Liver (tissue), 9 donors: ENCODE measurements around the gene SLC7A4. TPM values are rescaled to one million over a fixed set of nuclear protein-coding genes. Genes with fewer than 3 reads are reported as not detected.
"Not testable (repeated sequence)": the region's sequence is repeated elsewhere in the genome, so short reads cannot be mapped to it uniquely, and the experiment has no call there.

Source experiments
- DNase-seq: peaks from one replicate; pipeline ENCODE4 v3.0.0-alpha.2; 2017; ENCODE audit warnings: low spot score
- H3K27ac ChIP-seq, 2 donors: one replicate each; pipeline ENCODE4 v1.7.0; 2013; ENCODE audit warnings: inconsistent platforms in 2 of 2, low read length in 2 of 2, control low read depth in 1 of 2, low read depth in 1 of 2, mild to moderate bottlenecking in 1 of 2
- H3K27me3 ChIP-seq, 4 donors: one replicate each; pipeline versions ENCODE4 v1.6.1 to v1.7.0; 2013; ENCODE audit warnings: low read length in 3 of 4, inconsistent platforms in 1 of 4, mild to moderate bottlenecking in 1 of 4, moderate library complexity in 1 of 4; ENCODE audit not compliant: control insufficient read depth in 4 of 4, insufficient read depth in 4 of 4
- H3K36me3 ChIP-seq, 4 donors: one replicate each; pipeline versions ENCODE4 v1.6.1 to v1.7.0; 2013; ENCODE audit warnings: low read length in 3 of 4, mild to moderate bottlenecking in 3 of 4, low read depth in 1 of 4, moderate library complexity in 1 of 4; ENCODE audit not compliant: control insufficient read depth in 4 of 4, insufficient read depth in 3 of 4
- H3K4me1 ChIP-seq, 4 donors: one replicate each; pipeline versions ENCODE4 v1.6.1 to v1.7.0; 2013; ENCODE audit warnings: low read length in 3 of 4, mild to moderate bottlenecking in 3 of 4, moderate library complexity in 1 of 4; ENCODE audit not compliant: control insufficient read depth in 4 of 4, insufficient read depth in 4 of 4
- H3K4me3 ChIP-seq, 3 donors: one replicate each; pipeline versions ENCODE4 v1.6.1 to v1.7.0; 2013; ENCODE audit warnings: low read length in 3 of 3, control low read depth in 1 of 3, low read depth in 1 of 3, mild to moderate bottlenecking in 1 of 3
- H3K9ac ChIP-seq, 2 donors: one replicate each; pipeline ENCODE4 v1.7.0; 2013; ENCODE audit warnings: low read length in 2 of 2, mild to moderate bottlenecking in 2 of 2, moderate library complexity in 2 of 2, control low read depth in 1 of 2, low read depth in 1 of 2
- H3K9me3 ChIP-seq, 4 donors: one replicate each; pipeline versions ENCODE4 v1.6.1 to v1.7.0; 2013; ENCODE audit warnings: low read length in 3 of 4; ENCODE audit not compliant: control insufficient read depth in 4 of 4
- FOXA1 ChIP-seq: IDR thresholded peaks from 2 replicates; pipeline ENCODE4 v1.6.1; 2016; ENCODE audit warnings: antibody characterized with exemption
- FOXA2 ChIP-seq: IDR thresholded peaks from 2 replicates; pipeline ENCODE4 v1.6.1; 2016; ENCODE audit warnings: antibody characterized with exemption
- JUND ChIP-seq, 2 donors: IDR thresholded peaks; 2 replicates each; pipeline ENCODE4 v1.6.1; 2016; ENCODE audit warnings: antibody characterized with exemption in 2 of 2
- REST ChIP-seq: IDR thresholded peaks from 2 replicates; pipeline ENCODE4 v1.6.1; 2016; ENCODE audit warnings: antibody characterized with exemption, mild to moderate bottlenecking
- TAF1 ChIP-seq: conservative IDR thresholded peaks from 2 replicates; pipeline ENCODE4 v1.6.1; 2016; ENCODE audit warnings: antibody characterized with exemption, mild to moderate bottlenecking
- WGBS: extraction: QIAGEN DNeasy Blood & Tissue Kit; methylation state at CpG from one replicate; pipeline ENCODE4 v1.1.7; 2013; 5-methylcytosine and 5-hydroxymethylcytosine counted together
- polyA plus RNA-seq, 2 donors: library from polyadenylated mRNA; stranded (reverse) in 1 of 2; unstranded in 1 of 2; fragments of 200-250 nt in 1 of 2; fragments of >200 nt in 1 of 2; fragmentation: Nextera tagmentation in 1 of 2; extraction: Ambion mirVana in 1 of 2; gene quantifications; one replicate each; pipeline versions ENCODE4 v1.2.1 to v1.2.3, GENCODE V29; 2013 to 2015
- total RNA-seq, 2 donors: library from RNA; depleted of rRNA; stranded (reverse); fragments of >200 nt; gene quantifications; one replicate each; pipeline ENCODE4 v1.2.3, GENCODE V29; 2014
- TF ChIP-seq, protein P1 (sequence below): fragments of 150-350 bp; IDR thresholded peaks from 2 replicates; pipeline ENCODE4 v1.5.1; 2017; ENCODE audit warnings: improper control_type of control experiment, low read depth, low read length; ENCODE audit not compliant: missing input control
- donor health status: healthy.
- donor health status: healthy.
- donor health status: healthy.
- donor health status: healthy.
- donor health status: healthy.

SLC7A4 gene
- total and polyA plus RNA-seq, 4 donors: 0.11 to 0.67 (median 0.33) TPM

GRCh38 chr22:21067075-21067900 lies 34.9 kb upstream of the SLC7A4 start:
- WGBS: 93% methylated on average over 28 of the region's 28 CpGs

GRCh38 chr22:21064917-21065864 lies 32.8 kb upstream of the SLC7A4 start:
- H3K27ac ChIP-seq: no peak overlapping the region
- H3K4me1 ChIP-seq: no peaks in the 10 kb centered on the region
- H3K36me3 ChIP-seq: no peaks in the 10 kb centered on the region
- H3K9ac ChIP-seq: no peak overlapping the region
- no peak overlapping the region for H3K4me3 ChIP-seq
- H3K9me3 ChIP-seq: no peaks in the 10 kb centered on the region
- DNase-seq: no peak
- 74% methylated on average over 13 of the region's 13 CpGs for WGBS
- no peaks in the 10 kb centered on the region for H3K27me3 ChIP-seq
- TF ChIP-seq, protein P1, sequence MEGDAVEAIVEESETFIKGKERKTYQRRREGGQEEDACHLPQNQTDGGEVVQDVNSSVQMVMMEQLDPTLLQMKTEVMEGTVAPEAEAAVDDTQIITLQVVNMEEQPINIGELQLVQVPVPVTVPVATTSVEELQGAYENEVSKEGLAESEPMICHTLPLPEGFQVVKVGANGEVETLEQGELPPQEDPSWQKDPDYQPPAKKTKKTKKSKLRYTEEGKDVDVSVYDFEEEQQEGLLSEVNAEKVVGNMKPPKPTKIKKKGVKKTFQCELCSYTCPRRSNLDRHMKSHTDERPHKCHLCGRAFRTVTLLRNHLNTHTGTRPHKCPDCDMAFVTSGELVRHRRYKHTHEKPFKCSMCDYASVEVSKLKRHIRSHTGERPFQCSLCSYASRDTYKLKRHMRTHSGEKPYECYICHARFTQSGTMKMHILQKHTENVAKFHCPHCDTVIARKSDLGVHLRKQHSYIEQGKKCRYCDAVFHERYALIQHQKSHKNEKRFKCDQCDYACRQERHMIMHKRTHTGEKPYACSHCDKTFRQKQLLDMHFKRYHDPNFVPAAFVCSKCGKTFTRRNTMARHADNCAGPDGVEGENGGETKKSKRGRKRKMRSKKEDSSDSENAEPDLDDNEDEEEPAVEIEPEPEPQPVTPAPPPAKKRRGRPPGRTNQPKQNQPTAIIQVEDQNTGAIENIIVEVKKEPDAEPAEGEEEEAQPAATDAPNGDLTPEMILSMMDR: no peak
- TF ChIP-seq FOXA1: no peak
- TF ChIP-seq FOXA2: no peak
- no peak for TF ChIP-seq TAF1
- TF ChIP-seq JUND (IDR thresholded peaks at IDR 0.05): no peak

More at GRCh38 chr22:21067075-21067900, 34.9 kb upstream of the SLC7A4 start:
- no peak overlapping the region for H3K4me3 ChIP-seq
- H3K4me1 ChIP-seq: no peaks in the 10 kb centered on the region
- H3K27me3 ChIP-seq: no peaks in the 10 kb centered on the region
- H3K9me3 ChIP-seq: no peaks in the 10 kb centered on the region
- H3K9ac ChIP-seq: no peak overlapping the region
- H3K36me3 ChIP-seq: no peaks in the 10 kb centered on the region
- TF ChIP-seq REST (no peak), JUND (IDR thresholded peaks at IDR 0.05) (no peak)
- H3K27ac ChIP-seq: no peak overlapping the region
- no peak for DNase-seq

GRCh38 chr22:21064425-21064824 lies 32.1 kb upstream of the SLC7A4 start:
- not testable (repeated sequence) for H3K9me3 ChIP-seq, H3K36me3 ChIP-seq, H3K4me1 ChIP-seq, H3K9ac ChIP-seq, H3K27ac ChIP-seq, H3K27me3 ChIP-seq, H3K4me3 ChIP-seq, DNase-seq
- WGBS: 86% methylated on average over 11 of the region's 11 CpGs

GRCh38 chr22:21061660-21062321 lies 29.4 kb upstream of the SLC7A4 start:
- WGBS: 92% methylated on average over 18 of the region's 18 CpGs
- H3K27me3 ChIP-seq, H3K9ac ChIP-seq, H3K4me3 ChIP-seq, H3K27ac ChIP-seq, H3K36me3 ChIP-seq, H3K4me1 ChIP-seq, DNase-seq, H3K9me3 ChIP-seq: not testable (repeated sequence)

- not testable (repeated sequence) for DNase-seq, H3K4me3 ChIP-seq, H3K9ac ChIP-seq, H3K27me3 ChIP-seq, H3K27ac ChIP-seq, H3K36me3 ChIP-seq, H3K9me3 ChIP-seq, H3K4me1 ChIP-seq
- 86% methylated on average over 7 of the region's 8 CpGs for WGBS
Measured at GRCh38 chr22:21060363-21060762, 28.0 kb upstream of the SLC7A4 start.
